Kidney (tissue), 14 donors: ENCODE measurements around the gene HSP90AB1. TPM values are rescaled to one million over a fixed set of nuclear protein-coding genes. Genes with fewer than 3 reads are reported as not detected.

Experiments
- DNase-seq, 5 donors: peaks; one replicate each; pipeline ENCODE4 v3.0.0-alpha.2; 2013 to 2020
- FAIRE-seq: peaks from 2 replicates; lab custom pipeline; 2012; peaks lifted over from hg19 to GRCh38; lab: Jason Lieb, UNC
- H3K27ac ChIP-seq, 2 donors: one replicate each; pipeline ENCODE4 v1.7.0; 2013; ENCODE audit warnings: low read depth in 2 of 2, low read length in 2 of 2, inconsistent platforms in 1 of 2
- H3K27me3 ChIP-seq: one replicate; pipeline ENCODE4 v1.7.1; 2013; ENCODE audit warnings: low read length, inconsistent platforms; ENCODE audit not compliant: control insufficient read depth, insufficient read depth
- H3K36me3 ChIP-seq, 3 donors: one replicate each; pipeline versions ENCODE4 v1.7.0 to v1.7.1; 2013; ENCODE audit warnings: low read length in 3 of 3, control low read depth in 1 of 3, inconsistent platforms in 1 of 3; ENCODE audit not compliant: insufficient read depth in 3 of 3, control insufficient read depth in 2 of 3
- H3K4me1 ChIP-seq, 3 donors: one replicate each; pipeline versions ENCODE4 v1.7.0 to v1.7.1; 2013; ENCODE audit warnings: low read length in 3 of 3, inconsistent platforms in 1 of 3, low read depth in 1 of 3; ENCODE audit not compliant: control insufficient read depth in 2 of 3, insufficient read depth in 2 of 3
- H3K4me3 ChIP-seq, 3 donors: one replicate each; pipeline versions ENCODE4 v1.7.0 to v1.8.1; 2013; ENCODE audit warnings: low read length in 3 of 3, control low read depth in 1 of 3, inconsistent platforms in 1 of 3
- H3K9ac ChIP-seq, 3 donors: one replicate each; pipeline versions ENCODE4 v1.7.0 to v1.7.1; 2013; ENCODE audit warnings: low read length in 3 of 3, control low read depth in 1 of 3, inconsistent platforms in 1 of 3
- H3K9me3 ChIP-seq, 3 donors: one replicate each; pipeline versions ENCODE4 v1.7.0 to v1.7.1; 2013; ENCODE audit warnings: low read length in 3 of 3, control low read depth in 1 of 3, inconsistent platforms in 1 of 3; ENCODE audit not compliant: control insufficient read depth in 2 of 3, insufficient read depth in 1 of 3
- intact Hi-C: fragments of 100-400 bp; cut with DNase I; formaldehyde crosslinking; loops from one replicate; pipeline ENCODE4 v1.11.1; 2022
- polyA plus RNA-seq: library from polyadenylated mRNA; stranded (reverse); fragments of 350-450 nt; fragmentation: Illumina TruSeq; extraction: RNeasy Lipid Tissue Mini Kit (QIAGEN cat#74804); gene quantifications from one replicate; pipeline ENCODE4 v1.2.3, GENCODE V29; 2014; ENCODE audit warnings: low read depth, low replicate concordance; ENCODE audit not compliant: insufficient read depth
- total RNA-seq: library from RNA; stranded (reverse); fragmentation: NEBNext Ultra II Directional; extraction: Animal tissue kit (Norgen Biotek cat#: 25700); gene quantifications from one replicate; pipeline ENCODE4 v1.2.1, GENCODE V29; 2021
- TF ChIP-seq, protein P1 (sequence below): IDR thresholded peaks from 3 replicates; pipeline ENCODE4 v1.5.1; 2012; ENCODE audit warnings: mild to moderate bottlenecking, moderate library complexity, borderline replicate concordance; ENCODE audit not compliant: insufficient read depth; ENCODE audit errors: extremely low read depth
- donor health status: control.
- donor health status: control.
- donor health status: control.
- donor health status: control.
- donor health status: control.
- donor health status: DM: yes; HTN: yes; CAD: no.
- donor health status: Normal renal cell carcinoma (clear cell type).

The HSP90AB1 gene
- total and polyA plus RNA-seq, 2 donors from 2014 or later: 499 to 551 TPM

DNA sequence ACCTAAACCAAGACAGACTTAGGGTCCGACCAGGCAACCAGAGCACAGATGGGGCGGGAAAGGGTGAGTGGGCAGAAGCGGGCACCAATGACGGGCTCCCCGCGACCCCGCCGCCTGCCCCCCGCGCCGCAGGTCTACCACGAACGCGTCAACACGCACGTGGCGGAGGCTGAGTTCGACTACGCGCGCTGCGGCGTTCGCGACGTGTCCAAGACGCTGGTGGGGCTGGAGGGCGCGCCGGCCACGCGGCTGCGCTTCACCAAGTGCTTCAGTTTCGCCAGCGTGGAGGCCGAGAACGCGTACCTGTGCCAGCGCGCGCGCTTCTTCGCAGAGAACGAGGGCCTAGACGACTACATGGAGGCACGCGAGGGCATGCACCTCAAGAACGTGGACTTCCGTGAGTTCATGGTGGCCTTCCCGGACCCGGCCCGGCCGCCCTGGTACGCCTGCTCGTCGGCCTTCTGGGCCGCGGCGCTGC, 28.4 kb downstream of the HSP90AB1 start:
- intact Hi-C loops: no loop called here
- DNase-seq (no peak), FAIRE-seq (no peak)
- Histone ChIP-seq H3K36me3 (no peaks in the 10 kb centered on the region), H3K9me3 (no peaks in the 10 kb centered on the region), H3K9ac (no peak overlapping the region), H3K27me3 (peaks cover 2% of the 10 kb centered on the region), H3K4me1 (peaks cover 0 to 2% (median 0%) of the 10 kb centered on the region in 3 donors), H3K4me3 (no peak overlapping the region), H3K27ac (no peak overlapping the region)
- TF ChIP-seq, protein P1, sequence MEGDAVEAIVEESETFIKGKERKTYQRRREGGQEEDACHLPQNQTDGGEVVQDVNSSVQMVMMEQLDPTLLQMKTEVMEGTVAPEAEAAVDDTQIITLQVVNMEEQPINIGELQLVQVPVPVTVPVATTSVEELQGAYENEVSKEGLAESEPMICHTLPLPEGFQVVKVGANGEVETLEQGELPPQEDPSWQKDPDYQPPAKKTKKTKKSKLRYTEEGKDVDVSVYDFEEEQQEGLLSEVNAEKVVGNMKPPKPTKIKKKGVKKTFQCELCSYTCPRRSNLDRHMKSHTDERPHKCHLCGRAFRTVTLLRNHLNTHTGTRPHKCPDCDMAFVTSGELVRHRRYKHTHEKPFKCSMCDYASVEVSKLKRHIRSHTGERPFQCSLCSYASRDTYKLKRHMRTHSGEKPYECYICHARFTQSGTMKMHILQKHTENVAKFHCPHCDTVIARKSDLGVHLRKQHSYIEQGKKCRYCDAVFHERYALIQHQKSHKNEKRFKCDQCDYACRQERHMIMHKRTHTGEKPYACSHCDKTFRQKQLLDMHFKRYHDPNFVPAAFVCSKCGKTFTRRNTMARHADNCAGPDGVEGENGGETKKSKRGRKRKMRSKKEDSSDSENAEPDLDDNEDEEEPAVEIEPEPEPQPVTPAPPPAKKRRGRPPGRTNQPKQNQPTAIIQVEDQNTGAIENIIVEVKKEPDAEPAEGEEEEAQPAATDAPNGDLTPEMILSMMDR: no peak

DNA sequence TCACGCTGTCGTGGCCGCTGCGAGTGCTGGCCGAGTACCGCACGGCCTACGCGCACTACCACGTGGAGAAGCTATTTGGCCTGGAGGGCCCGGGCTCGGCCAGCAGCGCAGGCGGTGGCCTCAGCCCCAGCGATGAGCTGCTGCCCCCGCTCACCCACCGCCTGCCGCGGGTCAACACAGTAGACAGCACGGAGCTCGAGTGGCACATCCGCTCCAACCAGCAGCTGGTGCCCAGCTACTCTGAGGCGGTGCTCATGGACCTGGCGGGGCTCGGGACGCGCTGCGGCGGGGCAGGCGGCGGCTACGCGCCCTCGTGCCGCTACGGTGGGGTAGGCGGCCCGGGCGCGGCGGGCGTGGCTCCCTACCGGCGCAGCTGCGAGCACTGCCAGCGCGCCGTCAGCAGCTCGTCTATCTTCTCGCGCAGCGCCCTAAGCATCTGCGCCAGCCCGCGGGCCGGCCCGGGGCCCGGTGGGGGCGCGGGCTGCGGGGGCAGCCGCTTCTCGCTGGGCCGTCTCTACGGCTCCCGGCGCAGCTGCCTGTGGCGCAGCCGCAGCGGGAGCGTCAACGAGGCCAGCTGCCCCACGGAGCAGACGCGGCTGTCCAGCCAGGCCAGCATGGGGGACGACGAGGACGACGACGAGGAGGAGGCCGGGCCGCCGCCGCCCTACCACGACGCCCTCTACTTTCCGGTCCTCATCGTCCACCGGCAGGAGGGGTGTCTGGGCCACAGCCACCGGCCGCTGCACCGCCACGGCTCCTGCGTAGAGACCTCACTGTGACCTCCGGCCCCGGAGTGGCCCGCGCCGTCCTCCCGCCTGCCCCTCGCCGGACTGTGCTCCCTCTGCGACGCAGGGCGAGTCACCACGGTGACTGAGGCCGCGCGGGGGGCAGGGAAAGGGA, 29.1 kb downstream of the HSP90AB1 start:
- FAIRE-seq (no peak), DNase-seq (peak in 4 of 5 donors; percentile 43 to 62 (median 50))
- no peak overlapping the region for H3K4me3 ChIP-seq
- H3K27me3 ChIP-seq: peaks cover 2% of the 10 kb centered on the region
- no peak overlapping the region for H3K9ac ChIP-seq
- no peak overlapping the region for H3K27ac ChIP-seq
- TF ChIP-seq, protein P1: no peak
- no peaks in the 10 kb centered on the region for H3K9me3 ChIP-seq
- intact Hi-C loops: no loop called here
- peaks cover 0 to 2% (median 0%) of the 10 kb centered on the region in 3 donors for H3K4me1 ChIP-seq
- H3K36me3 ChIP-seq: no peaks in the 10 kb centered on the region

DNA sequence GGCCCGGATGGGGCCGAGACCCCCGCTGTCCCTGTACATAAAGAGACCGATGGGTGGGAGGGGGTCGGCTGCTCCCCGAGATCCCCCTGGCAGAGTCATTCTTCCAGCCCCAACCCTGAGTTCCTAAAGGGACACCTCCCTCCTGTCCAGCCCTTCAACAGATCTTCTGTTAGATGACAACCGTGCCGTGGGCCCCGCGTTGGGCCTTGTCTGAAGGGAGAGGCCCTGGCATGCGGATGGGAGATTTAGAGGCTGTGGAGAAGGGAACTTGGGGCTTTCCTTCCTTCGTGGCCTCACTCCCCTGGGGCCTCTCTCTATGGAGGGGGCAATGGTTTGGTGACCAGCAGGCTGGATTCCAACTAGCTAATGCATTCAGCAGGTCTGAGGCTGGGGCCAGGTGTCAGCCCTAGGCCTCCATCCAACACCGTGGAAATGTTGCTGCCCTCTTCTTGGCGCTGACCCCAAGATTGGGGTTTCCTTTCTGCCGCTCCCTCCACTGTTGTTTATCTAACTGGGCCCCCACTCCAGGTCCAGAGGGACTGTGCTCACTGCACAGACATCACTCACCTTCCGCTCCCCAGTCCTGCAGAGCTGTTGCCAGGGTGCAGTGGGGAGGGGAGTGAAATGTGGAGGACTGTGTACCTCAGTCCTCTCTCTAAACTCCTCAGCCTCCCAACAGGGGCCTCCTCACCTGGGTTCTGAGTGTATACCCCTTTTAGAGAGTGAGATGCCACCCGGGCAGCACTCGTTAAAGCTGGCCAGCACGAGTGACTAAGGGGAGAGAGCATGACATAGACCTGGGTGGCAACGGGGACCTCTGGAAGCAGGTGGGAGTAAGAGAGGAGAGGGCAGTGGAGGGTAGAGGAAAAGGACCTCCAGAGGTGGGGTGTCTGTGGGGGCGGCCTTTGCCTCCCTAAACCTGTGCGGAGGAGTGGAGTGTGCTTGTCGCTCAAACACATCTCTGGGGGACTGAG, 30.1 kb downstream of the HSP90AB1 start:
- Histone ChIP-seq H3K9me3 (no peaks in the 10 kb centered on the region), H3K36me3 (no peaks in the 10 kb centered on the region), H3K4me3 (no peak overlapping the region), H3K27ac (no peak overlapping the region), H3K27me3 (peaks cover 2% of the 10 kb centered on the region), H3K4me1 (no peaks in the 10 kb centered on the region), H3K9ac (no peak overlapping the region)
- intact Hi-C loops: no loop called here
- FAIRE-seq: no peak
- DNase-seq: no peak
- TF ChIP-seq, protein P1: no peak
